Esophagus muscularis mucosa (tissue), 4 donors: ENCODE data around the gene SLC2A6. TPM values are rescaled to one million over a fixed set of nuclear protein-coding genes. Genes with fewer than 3 reads are reported as not detected.

Experiments
- DNase-seq: peaks from one replicate; pipeline ENCODE4 v3.0.0-alpha.2; 2017; ENCODE audit errors: extremely low spot score
- H3K27ac ChIP-seq, 4 donors: fragments of 200-600 bp; sonication (generic); replicated peaks in 1 of 4; 1 replicate in 3 of 4; 2 replicates in 1 of 4; pipeline ENCODE4 v1.5.1; 2016 to 2019; ENCODE audit warnings: mild to moderate bottlenecking in 1 of 4
- H3K27me3 ChIP-seq, 4 donors: fragments of 200-600 bp; sonication (generic); one replicate each; pipeline versions ENCODE4 v1.5.1 to v1.6.0; 2016 to 2019
- H3K36me3 ChIP-seq, 4 donors: fragments of 200-600 bp; sonication (generic); one replicate each; pipeline ENCODE4 v1.5.1; 2016 to 2019
- H3K4me1 ChIP-seq, 4 donors: fragments of 200-600 bp; sonication (generic); one replicate each; pipeline ENCODE4 v1.5.1; 2016 to 2019
- H3K4me3 ChIP-seq, 4 donors: fragments of 200-600 bp; sonication (generic); 1 replicate in 2 of 4; 2 replicates in 2 of 4; pipeline ENCODE4 v1.5.1; 2016 to 2019; ENCODE audit warnings: mild to moderate bottlenecking in 4 of 4, moderate library complexity in 1 of 4
- H3K9me3 ChIP-seq, 4 donors: fragments of 200-600 bp; sonication (generic); 1 replicate in 3 of 4; 2 replicates in 1 of 4; pipeline ENCODE4 v1.5.1; 2016 to 2019
- EP300 ChIP-seq: sonication (generic); formaldehyde crosslinking; IDR thresholded peaks from one replicate; pipeline ENCODE4 v1.6.1; 2017; ENCODE audit warnings: antibody characterized with exemption
- POLR2A ChIP-seq: fragments of 450-650 bp; IDR thresholded peaks from one replicate; pipeline ENCODE4 v1.6.1; 2017; ENCODE audit warnings: antibody characterized with exemption, moderate library complexity, mild to moderate bottlenecking, low read depth
- POLR2AphosphoS5 ChIP-seq, 2 donors: sonication (generic); formaldehyde crosslinking; IDR thresholded peaks; one replicate each; pipeline ENCODE4 v1.6.1; 2017; ENCODE audit warnings: antibody characterized with exemption in 2 of 2
- WGBS: methylation state at CpG from one replicate; pipeline ENCODE4 v1.1.5; 2018; 5-methylcytosine and 5-hydroxymethylcytosine counted together
- intact Hi-C: fragments of 100-400 bp; cut with DNase I; formaldehyde crosslinking; loops from one replicate; pipeline ENCODE4 v1.15.1; 2023
- total RNA-seq, 4 donors: library from RNA; depleted of rRNA; stranded (reverse); fragments of >200 nt; gene quantifications; one replicate each; pipeline versions ENCODE4 v1.1.0 to v1.2.1, GENCODE V29; 2016
- TF ChIP-seq, protein P1 (sequence below), 3 experiments: fragments of 200-600 bp in 2 of 3; fragments of 450-650 bp in 1 of 3; sonication (generic) in 2 of 3; IDR thresholded peaks; one replicate each; pipeline ENCODE4 v1.5.1; 2017 to 2019; ENCODE audit warnings: antibody characterized with exemption in 3 of 3, mild to moderate bottlenecking in 2 of 3, moderate library complexity in 1 of 3

SLC2A6 gene
- total RNA-seq, 4 donors from 2014 or later: 2.9 to 8.6 (median 5.9) TPM

DNA sequence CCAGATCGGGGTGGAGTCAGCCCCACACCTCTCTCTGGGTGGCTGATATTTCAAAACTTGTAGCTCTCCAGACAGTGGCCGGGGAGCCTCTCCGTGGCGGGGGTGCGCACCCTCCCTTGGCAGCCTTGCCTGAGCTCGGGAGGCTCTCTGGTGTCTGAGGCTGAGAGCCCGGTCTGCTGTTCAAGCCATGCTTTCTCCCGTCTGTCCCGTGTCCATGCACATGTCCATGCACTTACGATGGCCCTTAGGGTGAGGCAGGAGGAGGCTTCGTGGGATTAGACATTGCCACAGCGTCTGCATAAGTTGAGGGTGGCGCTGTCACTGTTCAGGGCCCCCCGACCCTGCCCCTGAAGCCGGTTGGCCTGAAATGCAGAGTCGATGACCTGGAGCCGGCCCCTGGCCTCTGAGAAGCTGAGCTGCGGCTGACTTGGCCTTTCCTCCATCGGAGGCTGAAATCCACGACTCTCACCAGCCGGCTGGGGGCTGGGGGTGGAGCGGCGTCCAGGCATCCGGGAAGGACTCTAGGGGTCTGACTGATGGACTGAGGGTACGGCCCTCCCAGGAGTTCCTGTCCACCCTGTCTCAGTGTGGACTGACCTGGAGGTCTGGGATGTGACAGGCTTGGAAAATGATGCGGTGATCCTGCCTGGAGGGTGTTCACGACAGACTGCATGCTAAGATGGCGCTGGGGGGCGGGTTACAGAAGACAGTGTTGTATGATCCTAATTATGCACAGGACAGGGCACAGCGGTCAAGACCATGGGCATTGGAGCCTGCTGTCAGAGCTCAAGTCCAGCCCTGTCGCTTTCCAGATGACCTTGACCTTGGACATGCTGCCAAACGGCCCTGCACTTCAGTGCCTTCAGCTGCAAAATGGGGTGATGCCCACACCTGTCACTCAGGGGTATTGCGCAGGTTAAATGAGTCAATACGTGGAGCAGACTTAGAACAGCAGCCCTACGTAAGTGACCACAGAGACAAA lies 18.3 kb upstream of the SLC2A6 start:
- Histone ChIP-seq H3K27me3 (peaks cover 0 to 59% (median 0%) of the 10 kb centered on the region in 4 donors), H3K27ac (no peak overlapping the region), H3K4me1 (peaks cover 8 to 19% (median 9%) of the 10 kb centered on the region in 4 donors), H3K9me3 (peaks cover 0 to 11% (median 11%) of the 10 kb centered on the region in 4 donors), H3K36me3 (no peaks in the 10 kb centered on the region), H3K4me3 (no peak overlapping the region)
- intact Hi-C loops: no loop called here
- no peak for DNase-seq
- 68% methylated on average over 22 of the region's 35 CpGs for WGBS
- TF ChIP-seq POLR2AphosphoS5 (IDR thresholded peaks at IDR 0.05) (no peak), POLR2A (no peak), EP300 (no peak)
- TF ChIP-seq, protein P1, sequence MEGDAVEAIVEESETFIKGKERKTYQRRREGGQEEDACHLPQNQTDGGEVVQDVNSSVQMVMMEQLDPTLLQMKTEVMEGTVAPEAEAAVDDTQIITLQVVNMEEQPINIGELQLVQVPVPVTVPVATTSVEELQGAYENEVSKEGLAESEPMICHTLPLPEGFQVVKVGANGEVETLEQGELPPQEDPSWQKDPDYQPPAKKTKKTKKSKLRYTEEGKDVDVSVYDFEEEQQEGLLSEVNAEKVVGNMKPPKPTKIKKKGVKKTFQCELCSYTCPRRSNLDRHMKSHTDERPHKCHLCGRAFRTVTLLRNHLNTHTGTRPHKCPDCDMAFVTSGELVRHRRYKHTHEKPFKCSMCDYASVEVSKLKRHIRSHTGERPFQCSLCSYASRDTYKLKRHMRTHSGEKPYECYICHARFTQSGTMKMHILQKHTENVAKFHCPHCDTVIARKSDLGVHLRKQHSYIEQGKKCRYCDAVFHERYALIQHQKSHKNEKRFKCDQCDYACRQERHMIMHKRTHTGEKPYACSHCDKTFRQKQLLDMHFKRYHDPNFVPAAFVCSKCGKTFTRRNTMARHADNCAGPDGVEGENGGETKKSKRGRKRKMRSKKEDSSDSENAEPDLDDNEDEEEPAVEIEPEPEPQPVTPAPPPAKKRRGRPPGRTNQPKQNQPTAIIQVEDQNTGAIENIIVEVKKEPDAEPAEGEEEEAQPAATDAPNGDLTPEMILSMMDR (IDR thresholded peaks at IDR 0.05): no peak

DNA sequence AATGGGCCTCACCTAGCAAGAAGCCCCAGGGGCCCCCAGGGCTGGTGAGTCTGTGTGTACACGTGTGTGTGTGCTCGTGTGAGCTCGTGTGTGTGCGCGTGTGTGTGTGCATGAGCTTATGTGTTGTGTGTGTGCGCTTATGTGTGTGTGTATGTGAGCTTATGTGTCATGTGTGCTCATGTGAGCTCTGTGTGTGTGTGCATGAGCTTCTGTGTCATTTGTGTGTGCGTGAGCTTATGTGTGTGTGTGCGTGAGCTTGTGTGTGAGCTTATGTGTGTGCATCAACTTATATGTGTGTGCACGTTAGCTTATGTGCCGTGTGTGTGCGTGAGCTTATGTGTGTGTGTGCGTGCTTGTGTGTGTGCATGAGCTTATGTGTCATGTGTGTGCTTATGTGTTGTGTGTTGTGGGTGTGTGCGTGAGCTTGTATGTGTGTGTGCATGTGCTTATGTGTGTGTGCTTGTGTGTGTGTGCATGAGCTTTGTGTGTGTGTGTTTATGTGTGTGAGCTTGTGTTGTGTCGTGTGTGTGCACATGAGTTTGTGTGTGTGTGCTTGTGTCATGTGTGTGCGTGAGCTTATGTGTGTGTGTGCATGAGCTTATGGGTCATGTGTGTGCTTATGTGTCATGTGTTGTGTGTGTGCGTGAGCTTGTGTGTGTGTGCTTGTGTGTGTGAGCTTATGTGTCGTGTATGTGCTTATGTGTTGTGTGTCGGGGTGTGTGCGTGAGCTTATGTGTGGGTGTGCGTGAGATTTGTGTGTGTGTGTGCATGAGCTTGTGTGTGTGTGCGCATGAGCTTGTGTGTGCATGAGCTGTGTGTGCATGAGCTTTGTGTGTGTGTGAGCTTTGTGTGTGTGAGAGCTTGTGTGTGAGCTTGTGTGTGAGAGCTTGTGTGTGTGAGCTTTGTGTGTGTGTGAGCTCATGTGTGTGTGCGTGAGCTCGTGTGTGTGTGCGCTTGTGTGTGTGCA lies 16.7 kb upstream of the SLC2A6 start:
- DNase-seq: no peak
- Histone ChIP-seq H3K27me3 (peaks cover 0 to 70% (median 0%) of the 10 kb centered on the region in 4 donors), H3K9me3 (no peaks in the 10 kb centered on the region), H3K4me1 (peaks cover 11 to 22% (median 19%) of the 10 kb centered on the region in 4 donors), H3K4me3 (no peak overlapping the region), H3K36me3 (no peaks in the 10 kb centered on the region), H3K27ac (no peak overlapping the region)
- 92% methylated on average over 20 of the region's 24 CpGs for WGBS
- intact Hi-C loops: no loop called here
- no peak for TF ChIP-seq POLR2AphosphoS5 (IDR thresholded peaks at IDR 0.05)
- no peak for TF ChIP-seq EP300
- TF ChIP-seq, protein P1 (IDR thresholded peaks at IDR 0.05): no peak
- TF ChIP-seq POLR2A: no peak

DNA sequence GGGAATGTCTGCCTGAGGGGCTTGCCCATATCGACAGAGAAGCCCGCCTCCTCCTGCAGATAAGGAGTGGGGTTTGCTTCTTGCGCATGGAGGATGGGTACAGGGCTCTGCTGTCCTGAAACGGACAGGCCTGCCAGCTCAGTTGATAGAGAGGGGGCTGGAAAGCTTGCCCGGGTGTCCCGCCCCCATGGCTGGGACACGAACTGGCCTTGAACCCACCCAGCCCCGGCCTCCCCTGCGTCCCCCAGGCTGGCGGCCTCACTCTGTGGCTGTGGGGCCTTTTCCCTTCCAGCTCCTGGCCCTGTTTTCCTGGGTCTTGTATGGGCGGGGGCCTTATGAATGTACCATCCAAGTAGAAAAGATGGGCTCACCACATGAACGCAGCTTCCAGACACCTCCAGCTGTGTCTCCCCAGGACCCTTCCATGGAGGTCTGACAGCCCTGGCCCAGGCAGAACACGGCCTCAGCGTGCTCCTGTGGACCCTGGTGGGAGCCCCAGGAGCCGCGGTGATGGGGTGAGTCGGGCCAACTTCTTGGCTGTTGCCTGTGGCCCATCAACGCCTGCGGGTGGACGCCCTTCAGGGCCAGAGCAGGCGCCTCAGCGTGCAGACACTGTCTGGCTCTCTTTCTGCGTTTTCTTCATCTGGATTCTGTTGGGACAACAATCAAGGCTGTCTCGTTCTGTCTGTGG lies 15.9 kb upstream of the SLC2A6 start:
- Histone ChIP-seq H3K4me1 (peaks cover 11 to 22% (median 19%) of the 10 kb centered on the region in 4 donors), H3K9me3 (no peaks in the 10 kb centered on the region), H3K4me3 (no peak overlapping the region), H3K27me3 (peaks cover 0 to 75% (median 0%) of the 10 kb centered on the region in 4 donors), H3K27ac (no peak overlapping the region), H3K36me3 (no peaks in the 10 kb centered on the region)
- TF ChIP-seq POLR2AphosphoS5 (IDR thresholded peaks at IDR 0.05) (no peak), POLR2A (no peak), EP300 (no peak)
- TF ChIP-seq, protein P1 (IDR thresholded peaks at IDR 0.05): no peak
- intact Hi-C loops: no loop called here
- no peak for DNase-seq
- WGBS: 53% methylated on average over 6 of the region's 24 CpGs

DNA sequence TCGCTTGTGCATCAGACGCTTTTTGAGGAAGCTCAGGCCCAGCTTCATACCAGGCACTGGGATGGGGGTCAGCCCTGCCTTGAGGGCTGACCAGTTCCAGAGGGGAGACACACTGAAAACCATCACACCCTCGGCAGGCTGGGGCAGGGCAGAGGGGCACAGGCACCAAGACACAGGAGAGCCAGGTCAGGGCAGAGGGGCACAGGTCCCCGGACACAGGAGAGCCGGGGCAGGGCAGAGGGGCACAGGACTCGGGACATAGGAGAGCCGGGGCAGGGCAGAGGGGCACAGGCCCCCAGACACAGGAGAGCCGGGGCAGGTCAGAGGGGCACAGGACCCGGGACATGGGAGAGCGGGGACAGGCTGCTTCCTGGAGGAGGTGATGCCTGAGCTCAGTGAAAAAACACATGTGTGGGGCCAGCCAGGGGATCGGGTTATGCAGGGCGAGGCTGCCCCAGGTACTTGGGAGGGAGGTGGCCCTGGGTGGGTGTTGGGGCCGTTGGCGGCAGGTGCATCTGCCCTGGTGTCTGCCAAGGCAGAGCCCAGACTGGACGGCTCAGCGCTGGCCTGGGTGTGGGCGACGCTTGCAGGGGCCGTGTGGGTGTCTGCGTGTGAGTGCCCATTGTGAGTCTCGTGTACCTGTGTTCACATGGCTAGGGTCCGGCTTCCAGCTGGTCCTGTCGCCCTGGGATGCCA lies 15.1 kb upstream of the SLC2A6 start:
- intact Hi-C loops: no loop called here
- peaks cover 0 to 73% (median 0%) of the 10 kb centered on the region in 4 donors for H3K27me3 ChIP-seq
- no peaks in the 10 kb centered on the region for H3K9me3 ChIP-seq
- H3K4me1 ChIP-seq: peaks cover 11 to 18% (median 17%) of the 10 kb centered on the region in 4 donors
- no peak overlapping the region for H3K4me3 ChIP-seq
- H3K27ac ChIP-seq: no peak overlapping the region
- no peak for DNase-seq
- TF ChIP-seq, protein P1 (IDR thresholded peaks at IDR 0.05): no peak
- TF ChIP-seq EP300 (no peak), POLR2A (no peak), POLR2AphosphoS5 (IDR thresholded peaks at IDR 0.05) (no peak)
- no peaks in the 10 kb centered on the region for H3K36me3 ChIP-seq
- 87% methylated on average over 23 of the region's 23 CpGs for WGBS
